HG03565 (cell line): Measurements from ENCODE around the gene ALG14.

Experiments used
- ATAC-seq: cut with Tn5 transposase; IDR thresholded peaks from one replicate; pipeline ENCODE4 v1.9.1; 2021; ENCODE audit warnings: mild to moderate bottlenecking, moderate library complexity; ENCODE audit not compliant: unreplicated experiment

Gene ALG14

GRCh38 chr1:94935034-94935433 is 137.7 kb downstream of the ALG14 start:
- ATAC-seq = no peak

GRCh38 chr1:94934551-94934950 is 138.2 kb downstream of the ALG14 start:
- ATAC-seq = no peak

GRCh38 chr1:94931254-94931841 is 141.4 kb downstream of the ALG14 start:
- ATAC-seq = no peak

- ATAC-seq = no peak
Measured at GRCh38 chr1:94929351-94930217, 143.2 kb downstream of the ALG14 start.

GRCh38 chr1:94928293-94928939 is 144.3 kb downstream of the ALG14 start:
- no peak for ATAC-seq

GRCh38 chr1:94927405-94928175 is 145.2 kb downstream of the ALG14 start:
- no peak for ATAC-seq

- peak; percentile 72 for ATAC-seq
Measured at GRCh38 chr1:94926915-94927404, 145.8 kb downstream of the ALG14 start, which contains the start of gene CNN3. CNN3 (minus strand) TSS chr1:94927110; CDS start chr1:94926894, 216 bp downstream.

- ATAC-seq = no peak
Measured at GRCh38 chr1:94926126-94926914, 146.4 kb downstream of the ALG14 start.

GRCh38 chr1:94925561-94926125 is 147.1 kb downstream of the ALG14 start:
- no peak for ATAC-seq

GRCh38 chr1:94925004-94925403 is 147.7 kb downstream of the ALG14 start:
- no peak for ATAC-seq
